Measurements from ENCODE around the gene SERPINB5. TPM values are rescaled to one million over a fixed set of nuclear protein-coding genes. Genes with fewer than 3 reads are reported as not detected.

Gene SERPINB5
- total RNA-seq, 1 experiment from 2014 or later, result not detected

DNA sequence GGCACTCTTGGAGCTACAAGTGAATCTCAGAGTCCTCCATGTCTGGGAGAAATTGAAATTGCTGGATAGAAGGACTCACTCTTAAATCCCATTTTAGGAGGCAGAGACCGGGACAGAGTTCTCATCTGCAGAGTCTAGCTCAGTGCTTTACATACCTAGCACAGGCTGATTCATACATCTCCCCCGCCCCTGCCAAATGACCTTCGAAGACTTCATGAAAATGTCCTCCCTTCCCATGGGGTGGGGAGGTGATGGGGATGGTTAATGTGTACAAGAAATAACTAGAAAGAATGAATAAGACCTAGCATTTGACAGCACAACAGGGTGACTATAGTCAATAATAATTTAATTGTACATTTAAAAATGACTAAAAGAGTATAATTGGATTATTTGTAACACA is 8.2 kb upstream of the SERPINB5 start:
- no peak for DNase-seq (ENCODE audit: low spot score)

DNA sequence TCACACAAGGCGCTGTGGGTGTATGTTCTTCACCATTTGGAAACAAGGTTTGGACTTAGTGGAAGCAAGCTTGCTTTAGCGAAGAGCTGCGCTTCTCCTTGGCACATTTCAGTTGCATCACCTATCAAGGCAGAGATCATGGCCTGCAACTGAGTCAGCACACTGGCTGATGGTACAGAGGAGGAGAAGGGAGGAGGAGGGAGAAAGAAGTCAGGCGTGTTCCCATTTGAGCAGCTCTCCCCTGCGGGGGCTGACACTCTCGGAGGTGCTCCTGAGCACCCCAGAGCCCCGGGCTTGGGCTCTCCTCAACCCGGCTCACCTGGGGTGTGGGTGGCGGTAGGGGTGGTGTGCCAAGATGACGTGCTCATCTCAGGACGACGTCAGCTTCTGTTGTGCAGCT is 6.0 kb upstream of the SERPINB5 start:
- DNase-seq (ENCODE audit: low spot score), result no peak

GRCh38 chr18:63472380-63472779 is 4.4 kb upstream of the SERPINB5 start:
- peak; percentile 46 for DNase-seq (ENCODE audit: low spot score)

- no peak for DNase-seq (ENCODE audit: low spot score)
Measured at GRCh38 chr18:63477200-63477599, 442 bp downstream of the SERPINB5 start.

DNA sequence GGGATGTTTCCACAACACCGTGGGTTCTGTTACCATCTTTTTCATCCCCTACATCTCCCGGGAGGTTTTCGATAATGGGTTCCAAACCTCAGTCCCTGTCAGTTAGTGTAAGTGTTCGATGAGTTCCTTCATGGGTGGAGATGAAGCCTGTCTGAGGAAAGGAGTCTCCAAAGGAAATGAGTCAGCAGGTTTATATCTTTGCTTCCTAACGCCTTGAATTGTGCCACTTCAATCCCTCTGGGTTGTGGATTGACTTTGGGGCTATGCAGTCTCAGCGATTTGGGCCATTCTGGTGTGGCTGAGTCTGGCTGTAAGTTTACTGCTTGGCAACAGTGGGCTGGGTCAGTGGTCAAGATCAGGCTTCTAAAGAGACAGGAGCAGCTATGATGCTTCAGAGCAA is 1.2 kb downstream of the SERPINB5 start:
- peak; percentile 21 for DNase-seq (ENCODE audit: low spot score)

- DNase-seq (ENCODE audit: low spot score), result no peak
Measured at GRCh38 chr18:63479826-63480225, 3.1 kb downstream of the SERPINB5 start.

DNA sequence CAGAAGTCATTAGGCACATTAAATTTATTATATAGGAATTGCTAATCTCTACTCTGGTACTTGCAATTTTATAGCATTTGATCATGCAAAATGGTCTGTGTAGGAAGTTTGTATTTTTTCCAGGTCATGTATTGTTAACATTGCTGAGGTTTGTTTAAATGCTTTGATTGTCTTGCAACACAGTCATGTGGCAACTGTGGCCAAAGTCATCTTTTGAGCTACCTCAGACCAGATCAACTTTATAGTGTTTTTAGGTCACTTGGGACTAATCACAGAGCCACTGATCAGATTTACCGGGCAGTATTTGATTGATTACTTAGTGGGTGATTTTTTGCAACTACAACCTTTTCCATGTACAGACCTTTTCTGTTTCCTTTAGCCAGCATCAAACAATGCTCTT is 3.7 kb downstream of the SERPINB5 start:
- no peak for DNase-seq (ENCODE audit: low spot score)

DNA sequence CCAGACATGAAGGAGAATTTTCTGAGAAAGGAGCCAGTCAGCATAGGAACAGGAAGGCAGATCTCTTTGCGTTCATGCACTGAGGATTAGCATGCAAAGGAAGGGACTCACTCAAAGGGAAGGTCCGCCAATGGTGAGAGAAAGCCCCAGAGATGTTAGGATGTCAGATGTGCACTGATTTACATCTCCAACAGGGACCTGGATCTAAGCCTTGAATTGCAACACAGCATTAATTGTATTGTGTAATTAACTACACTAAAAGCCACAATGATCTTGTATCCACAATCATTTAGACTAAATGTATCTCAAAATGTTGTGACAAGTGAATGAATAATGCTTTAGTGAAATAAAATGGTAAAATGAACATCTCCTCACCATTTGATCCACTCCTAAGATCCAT is 4.2 kb downstream of the SERPINB5 start:
- no peak for DNase-seq (ENCODE audit: low spot score)

- DNase-seq (ENCODE audit: low spot score), result no peak
Measured at GRCh38 chr18:63487676-63488075, 10.9 kb downstream of the SERPINB5 start.

DNA sequence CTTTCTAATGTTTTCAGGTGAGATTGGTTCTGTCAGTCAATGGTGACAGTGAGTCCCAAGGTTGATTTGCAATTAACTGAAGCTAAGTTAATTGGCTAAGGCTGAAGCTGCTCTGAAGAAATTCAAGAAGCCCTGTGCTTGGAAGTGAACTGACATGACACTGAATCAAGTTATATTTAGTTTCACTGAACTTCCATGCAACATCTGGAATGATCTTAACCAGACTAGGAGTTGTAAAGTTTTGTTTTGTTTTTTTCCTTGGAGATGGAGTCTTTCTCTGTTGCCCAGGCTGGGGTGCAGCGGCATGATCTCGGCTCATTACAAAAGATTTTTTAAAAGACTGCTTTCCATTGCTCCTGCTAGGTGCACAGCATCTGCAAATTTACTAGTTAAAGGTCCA is 11.4 kb downstream of the SERPINB5 start:
- DNase-seq (ENCODE audit: low spot score), result no peak

DNA sequence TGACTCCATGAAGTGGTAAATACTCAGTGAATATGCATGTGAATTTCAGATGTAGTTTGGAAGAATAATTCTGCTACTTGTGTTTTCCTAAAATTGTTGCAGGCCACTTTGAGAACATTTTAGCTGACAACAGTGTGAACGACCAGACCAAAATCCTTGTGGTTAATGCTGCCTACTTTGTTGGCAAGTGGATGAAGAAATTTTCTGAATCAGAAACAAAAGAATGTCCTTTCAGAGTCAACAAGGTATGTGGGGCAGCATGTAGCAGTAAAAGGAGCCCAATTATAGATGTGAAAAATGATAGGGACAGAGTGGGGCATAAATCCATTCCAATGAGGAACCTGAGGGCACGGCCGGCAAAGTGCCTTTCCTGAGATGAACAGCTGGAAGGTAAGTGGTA is 16.1 kb downstream of the SERPINB5 start:
- DNase-seq (ENCODE audit: low spot score), result no peak

DNA sequence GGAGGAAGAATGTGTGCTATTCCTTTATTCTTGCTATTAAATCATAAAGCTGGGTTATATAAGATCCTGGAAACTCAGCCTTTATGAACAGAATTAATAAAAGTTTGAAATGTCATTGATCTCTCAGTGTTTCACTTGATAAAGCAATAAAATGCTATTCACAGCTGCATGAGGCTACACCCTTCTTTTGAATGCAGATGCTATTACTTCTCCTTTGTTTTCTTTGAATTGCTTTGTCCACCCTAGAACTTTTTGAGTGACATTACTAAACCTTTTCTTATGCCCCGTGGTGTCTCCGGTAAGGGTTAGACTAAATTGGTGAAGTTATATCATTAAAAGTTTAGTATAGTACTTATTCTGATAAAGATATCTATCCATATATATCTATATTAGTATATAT is 18.9 kb downstream of the SERPINB5 start:
- DNase-seq (ENCODE audit: low spot score), result no peak

GRCh38 chr18:63505566-63506335 is 29.0 kb downstream of the SERPINB5 start:
- peak; percentile 23 for DNase-seq (ENCODE audit: low spot score)

- DNase-seq (ENCODE audit: low spot score), result no peak
Measured at GRCh38 chr18:63506336-63506646, 29.5 kb downstream of the SERPINB5 start.

DNA sequence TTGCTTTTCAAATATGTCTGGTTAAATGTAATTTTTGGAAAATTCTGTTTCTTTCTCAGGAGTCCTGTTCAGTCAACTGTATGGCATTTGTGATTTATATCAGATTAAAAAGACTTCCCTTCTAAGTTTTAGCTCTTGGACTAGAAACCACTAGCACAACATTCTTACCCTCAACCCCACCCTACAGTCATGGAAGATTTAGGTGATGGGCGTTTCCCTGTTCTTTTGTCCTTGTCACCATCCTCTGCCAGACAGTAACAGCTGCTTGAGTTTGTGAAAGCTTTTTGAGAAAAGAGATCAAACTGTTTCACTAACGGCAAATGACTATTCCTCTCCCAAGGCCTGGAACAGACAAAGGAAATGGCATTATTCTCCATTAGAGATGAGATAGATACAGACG is 31.8 kb downstream of the SERPINB5 start:
- DNase-seq (ENCODE audit: low spot score), result peak; percentile 5

- DNase-seq (ENCODE audit: low spot score), result peak; percentile 60
Measured at GRCh38 chr18:63511285-63511684, 34.5 kb downstream of the SERPINB5 start.

GRCh38 chr18:63514326-63514725 is 37.6 kb downstream of the SERPINB5 start:
- no peak for DNase-seq (ENCODE audit: low spot score)

- no peak for DNase-seq (ENCODE audit: low spot score)
Measured at GRCh38 chr18:63514888-63515678, 38.3 kb downstream of the SERPINB5 start.

GRCh38 chr18:63515801-63516200 is 39.0 kb downstream of the SERPINB5 start:
- DNase-seq (ENCODE audit: low spot score), result no peak

- peak; percentile 57 for DNase-seq (ENCODE audit: low spot score)
Measured at GRCh38 chr18:63518178-63519012, 41.6 kb downstream of the SERPINB5 start.

GRCh38 chr18:63520053-63520685 is 43.4 kb downstream of the SERPINB5 start:
- DNase-seq (ENCODE audit: low spot score), result no peak

DNA sequence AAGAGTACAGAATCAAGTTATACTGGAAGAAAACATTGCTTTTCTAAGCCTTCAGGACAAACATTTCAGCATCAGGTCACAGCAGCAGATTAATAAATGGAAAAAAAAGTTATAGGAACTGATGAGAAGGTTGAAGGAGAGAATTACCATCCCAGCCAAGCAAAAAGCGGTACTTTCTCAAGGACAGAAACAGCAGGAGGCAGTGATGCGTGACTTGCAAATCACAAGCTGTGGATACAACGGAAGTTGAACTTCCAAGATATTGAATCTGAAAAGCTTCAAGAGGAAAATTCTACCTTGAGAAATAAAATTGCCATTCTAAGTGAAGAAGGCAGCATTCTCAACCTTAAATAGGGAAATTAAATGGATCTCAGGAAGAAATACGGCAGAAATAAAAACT is 46.9 kb downstream of the SERPINB5 start:
- no peak for DNase-seq (ENCODE audit: low spot score)
